B cell (primary cell): ENCODE measurements around the gene PALM3.

Experiments used
- CTCF ChIP-seq: fragments of 200-600 bp; IDR thresholded peaks from one replicate; pipeline ENCODE4 v1.8.0; 2022; ENCODE audit warnings: antibody characterized with exemption, mild to moderate bottlenecking
- EZH2 ChIP-seq: IDR thresholded peaks from 2 replicates; pipeline ENCODE4 v1.6.1; 2012; ENCODE audit warnings: borderline replicate concordance, low read depth, mild to moderate bottlenecking, moderate library complexity, low read length; ENCODE audit not compliant: insufficient read depth, poor library complexity, severe bottlenecking

- no peak for TF ChIP-seq CTCF
- no peak for TF ChIP-seq EZH2
Observed at GRCh38 chr19:14110650-14111049, 48.8 kb upstream of the PALM3 start.
